Neuronal stem cell (in vitro differentiated cells): ENCODE measurements around the gene STARD9. TPM values are rescaled to one million over a fixed set of nuclear protein-coding genes. Genes with fewer than 3 reads are reported as not detected.

Source experiments
- DNase-seq: peaks from one replicate; pipeline ENCODE4 v3.0.0-alpha.2; 2013; ENCODE audit warnings: low spot score
- H2AFZ ChIP-seq: one replicate; pipeline ENCODE4 v1.6.1; 2013; ENCODE audit warnings: mild to moderate bottlenecking, low read length, inconsistent platforms
- H2AK5ac ChIP-seq: 2 replicates; pipeline ENCODE4 v1.6.1; 2013; ENCODE audit warnings: low read depth, mild to moderate bottlenecking, inconsistent platforms, low read length, moderate library complexity, mixed read lengths
- H2BK120ac ChIP-seq: 2 replicates; pipeline ENCODE4 v1.6.1; 2013; ENCODE audit warnings: low read depth, mild to moderate bottlenecking, inconsistent platforms, low read length, moderate library complexity, mixed read lengths
- H2BK12ac ChIP-seq: one replicate; pipeline ENCODE4 v1.6.1; 2013; ENCODE audit warnings: low read length, inconsistent platforms
- H2BK15ac ChIP-seq: 2 replicates; pipeline ENCODE4 v1.6.1; 2013; ENCODE audit warnings: mild to moderate bottlenecking, low read length, inconsistent platforms, mixed read lengths
- H2BK5ac ChIP-seq: one replicate; pipeline ENCODE4 v1.6.1; 2013; ENCODE audit warnings: inconsistent platforms, mild to moderate bottlenecking, low read length, moderate library complexity
- H3K14ac ChIP-seq: one replicate; pipeline ENCODE4 v1.6.1; 2013; ENCODE audit warnings: low read length, inconsistent platforms
- H3K18ac ChIP-seq: 2 replicates; pipeline ENCODE4 v1.6.1; 2013; ENCODE audit warnings: low read length, inconsistent platforms
- H3K23ac ChIP-seq: 2 replicates; pipeline ENCODE4 v1.6.1; 2013; ENCODE audit warnings: low read depth, mild to moderate bottlenecking, mixed read lengths, low read length, inconsistent platforms; ENCODE audit not compliant: poor library complexity
- H3K27ac ChIP-seq: replicated peaks from 3 replicates; pipeline ENCODE4 v1.5.1; 2013; ENCODE audit warnings: low read length, inconsistent platforms
- H3K27me3 ChIP-seq, 3 experiments: 2 replicates each; pipeline ENCODE4 v1.6.1; 2013; ENCODE audit warnings: low read length in 3 of 3, mild to moderate bottlenecking in 2 of 3, inconsistent platforms in 1 of 3, low read depth in 1 of 3, mixed read lengths in 1 of 3, moderate library complexity in 1 of 3; ENCODE audit not compliant: control insufficient read depth in 3 of 3, insufficient read depth in 3 of 3
- H3K36me3 ChIP-seq, 2 donors: replicated peaks in 1 of 2; 2 replicates each; pipeline ENCODE4 v1.6.1; 2013; ENCODE audit warnings: low read length in 2 of 2; ENCODE audit not compliant: control insufficient read depth in 2 of 2, insufficient read depth in 2 of 2
- H3K4ac ChIP-seq: 2 replicates; pipeline ENCODE4 v1.6.1; 2013; ENCODE audit warnings: inconsistent platforms, mild to moderate bottlenecking, low read length, moderate library complexity
- H3K4me1 ChIP-seq, 2 donors: 1 replicate in 1 of 2; 2 replicates in 1 of 2; pipeline ENCODE4 v1.6.1; 2013; ENCODE audit warnings: low read length in 2 of 2, low read depth in 1 of 2; ENCODE audit not compliant: control insufficient read depth in 2 of 2, insufficient read depth in 1 of 2
- H3K4me2 ChIP-seq: one replicate; pipeline ENCODE4 v1.6.1; 2013; ENCODE audit warnings: mild to moderate bottlenecking, low read length, inconsistent platforms; ENCODE audit not compliant: insufficient read depth, poor library complexity, severe bottlenecking
- H3K4me3 ChIP-seq, 2 donors: 2 replicates each; pipeline ENCODE4 v1.5.1; 2013; ENCODE audit warnings: low read length in 2 of 2, mild to moderate bottlenecking in 2 of 2, inconsistent platforms in 1 of 2, moderate library complexity in 1 of 2
- H3K79me1 ChIP-seq: one replicate; pipeline ENCODE4 v1.6.1; 2013; ENCODE audit warnings: low read depth, mild to moderate bottlenecking, inconsistent platforms, low read length, moderate library complexity
- H3K9ac ChIP-seq: one replicate; pipeline ENCODE4 v1.6.1; 2013; ENCODE audit warnings: mild to moderate bottlenecking, low read depth, low read length, inconsistent platforms; ENCODE audit not compliant: poor library complexity
- H3K9me3 ChIP-seq, 2 donors: replicated peaks in 1 of 2; 2 replicates each; pipeline versions ENCODE3 to v1.6.1; 2013; ENCODE audit warnings: low read length in 2 of 2, mild to moderate bottlenecking in 2 of 2, inconsistent platforms in 1 of 2, low read depth in 1 of 2, mixed read lengths in 1 of 2, moderate library complexity in 1 of 2; ENCODE audit not compliant: control insufficient read depth in 2 of 2, insufficient read depth in 1 of 2
- H4K8ac ChIP-seq: one replicate; pipeline ENCODE4 v1.6.1; 2013; ENCODE audit warnings: low read depth, mild to moderate bottlenecking, inconsistent platforms, low read length, moderate library complexity
- H4K91ac ChIP-seq: one replicate; pipeline ENCODE4 v1.6.1; 2013; ENCODE audit warnings: low read length, low read depth, mild to moderate bottlenecking, inconsistent platforms; ENCODE audit not compliant: poor library complexity
- WGBS, 2 donors: extraction: QIAGEN DNeasy Blood & Tissue Kit; methylation state at CpG; one replicate each; pipeline ENCODE4 v1.1.7; 2013; ENCODE audit warnings: missing lambda C conversion rate in 2 of 2, mixed read lengths in 1 of 2; ENCODE audit not compliant: insufficient read length in 2 of 2, insufficient replicate concordance in 1 of 2; ENCODE audit errors: extremely low coverage in 2 of 2; 5-methylcytosine and 5-hydroxymethylcytosine counted together
- polyA plus RNA-seq, 2 experiments: library from polyadenylated mRNA; stranded (reverse); fragments of 200-250 nt; gene quantifications; one replicate each; pipeline ENCODE4 v1.2.3, GENCODE V29; 2013

Gene STARD9
- 3.1 TPM for polyA plus RNA-seq (2013, experiment 1 of 2)
- 3.0 TPM for polyA plus RNA-seq (2013, experiment 2 of 2)

DNA sequence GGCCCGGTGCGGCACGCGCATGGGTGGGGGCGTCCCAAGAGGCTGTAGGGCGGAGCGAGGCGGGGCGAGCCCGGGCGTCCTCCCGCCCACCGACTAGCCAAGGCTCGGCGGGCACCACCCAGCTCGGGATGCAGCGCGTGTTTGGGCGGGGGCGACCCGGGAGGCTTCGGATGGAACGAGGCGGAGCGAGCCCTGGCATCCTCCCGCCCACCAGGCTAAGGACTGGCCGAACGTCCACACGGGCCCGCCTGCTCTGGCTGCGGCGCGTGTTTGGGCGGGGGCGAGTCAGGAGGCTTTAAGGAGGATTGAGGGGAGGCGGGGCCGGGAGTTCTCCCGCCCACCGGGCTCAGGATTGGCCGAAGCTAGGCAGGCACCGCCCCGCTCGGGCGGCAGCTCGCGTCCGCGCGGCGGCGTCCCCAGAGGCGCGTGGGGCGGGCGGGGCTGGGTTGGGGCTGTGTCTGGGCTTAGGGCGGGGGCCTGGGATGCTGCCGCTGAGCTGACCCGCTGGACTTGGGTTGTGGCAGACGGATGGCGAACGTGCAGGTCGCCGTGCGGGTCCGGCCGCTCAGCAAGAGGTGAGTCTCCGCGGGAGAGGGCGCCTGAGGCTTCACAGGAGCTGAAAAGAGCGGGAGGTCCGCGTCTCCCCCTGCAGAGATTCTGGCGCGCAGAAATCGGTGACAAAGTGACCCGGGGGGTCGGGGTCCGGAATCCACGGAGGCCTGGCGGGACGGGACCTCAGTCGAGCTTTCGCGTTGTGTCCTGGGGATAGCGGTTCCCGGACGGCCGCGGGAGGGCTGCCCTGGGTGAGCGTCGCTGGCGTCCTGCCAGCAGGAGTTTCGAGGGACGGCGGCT lies at the start of gene STARD9:
Gene STARD9, plus strand, starts transcription at position 419 of the 852 bp plus-strand sequence. Its CDS starts 110 bp downstream, at position 529.
- H3K23ac ChIP-seq = peak within 1 kb of the TSS; percentile 96
- H2BK15ac ChIP-seq = peak within 1 kb of the TSS; percentile 75
- H3K4me2 ChIP-seq = peak within 1 kb of the TSS; percentile 89
- peak within 1 kb of the TSS; percentile 95 for H2BK5ac ChIP-seq
- H4K91ac ChIP-seq = peak within 1 kb of the TSS; percentile 9
- peak within 1 kb of the TSS; percentile 75 for H2BK12ac ChIP-seq
- peak within 1 kb of the TSS; percentile 28 for H2AK5ac ChIP-seq
- peak within 1 kb of the TSS; percentile 84 to 94 for H3K4me3 ChIP-seq
- peak within 1 kb of the TSS; percentile 89 for H3K9ac ChIP-seq
- H3K9me3 ChIP-seq = peaks cover 0 to 5% of the 10 kb centered on the region in 2 donors
- H3K14ac ChIP-seq = no peak within 1 kb of the TSS
- H3K4ac ChIP-seq = no peak within 1 kb of the TSS
- no peaks in the 10 kb centered on the region for H3K27me3 ChIP-seq
- H2BK120ac ChIP-seq = no peak within 1 kb of the TSS
- H4K8ac ChIP-seq = no peak within 1 kb of the TSS
- no peak within 1 kb of the TSS for H3K27ac ChIP-seq
- WGBS, 2 donors = no CpG with 5 or more reads among the region's 95 CpGs
- H3K18ac ChIP-seq = peak within 1 kb of the TSS; percentile 98
- H2AFZ ChIP-seq = peak within 1 kb of the TSS; percentile 98
- H3K4me1 ChIP-seq = peaks cover 4 to 9% of the 10 kb centered on the region in 2 donors
- no peaks in the 10 kb centered on the region for H3K79me1 ChIP-seq
- peaks cover 0 to under 1% of the 10 kb centered on the region in 2 donors for H3K36me3 ChIP-seq
- peak; percentile 98 for DNase-seq

DNA sequence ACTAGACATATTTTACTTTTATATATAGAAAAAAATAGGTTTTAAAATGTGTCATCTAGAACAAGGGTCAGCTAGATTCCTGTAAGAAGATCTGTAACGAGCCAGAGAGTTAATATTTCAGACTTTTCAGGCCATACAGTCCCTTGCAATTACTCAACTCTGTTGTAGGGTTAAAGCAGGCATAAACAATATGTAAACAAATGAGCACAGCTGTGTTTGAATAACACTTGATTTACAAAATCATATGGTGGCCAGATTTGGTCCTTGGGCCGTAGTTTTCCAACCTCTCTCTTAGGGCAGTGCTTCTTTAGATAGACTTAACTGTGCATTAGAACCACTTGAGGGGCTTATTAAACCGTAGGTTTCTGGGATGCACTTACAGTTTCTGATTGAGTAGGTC lies 46.4 kb upstream of the STARD9 start:
- Histone ChIP-seq H3K9ac (no peak overlapping the region), H2AFZ (no peak overlapping the region), H4K91ac (no peak overlapping the region), H3K27me3 (no peaks in the 10 kb centered on the region), H3K27ac (no peak overlapping the region), H3K23ac (no peak overlapping the region), H2BK12ac (no peak overlapping the region), H2BK120ac (no peak overlapping the region), H2AK5ac (no peak overlapping the region), H3K18ac (no peak overlapping the region), H2BK5ac (no peak overlapping the region), H3K14ac (no peak overlapping the region), H3K9me3 (no peaks in the 10 kb centered on the region), H3K4me2 (no peak overlapping the region), H3K36me3 (peaks cover 0 to 76% of the 10 kb centered on the region in 2 donors), H4K8ac (no peak overlapping the region), H3K4me3 (no peak overlapping the region), H3K4ac (no peak overlapping the region), H3K79me1 (no peaks in the 10 kb centered on the region), H2BK15ac (no peak overlapping the region), H3K4me1 (no peaks in the 10 kb centered on the region)
- no CpG with 5 or more reads among the region's 3 CpGs for WGBS, 2 donors
- no peak for DNase-seq

DNA sequence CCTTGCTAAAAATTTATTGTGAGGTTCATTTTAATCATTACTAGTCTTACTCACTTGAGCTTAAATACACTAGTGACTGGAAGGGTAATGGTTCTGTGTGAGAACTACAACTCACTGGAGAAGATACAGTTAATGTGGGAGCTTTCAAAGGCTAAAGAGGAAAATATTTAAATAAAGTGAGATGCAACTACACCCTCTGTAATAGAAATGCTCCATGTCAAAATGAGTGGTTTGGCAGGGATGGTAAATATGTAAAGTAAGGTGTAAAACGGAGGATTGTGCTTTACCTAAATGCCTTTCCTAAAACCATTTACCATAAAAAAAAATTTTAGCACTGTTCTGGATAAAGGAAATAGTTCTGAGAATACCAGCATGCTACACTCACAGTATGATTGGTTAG lies 42.2 kb upstream of the STARD9 start:
- H2BK120ac ChIP-seq = no peak overlapping the region
- no peak for DNase-seq
- H2BK15ac ChIP-seq = no peak overlapping the region
- no CpG with 5 or more reads among the region's 1 CpG for WGBS, 2 donors
- H3K23ac ChIP-seq = no peak overlapping the region
- no peak overlapping the region for H2BK12ac ChIP-seq
- no peak overlapping the region for H2AK5ac ChIP-seq
- no peak overlapping the region for H3K14ac ChIP-seq
- H3K4me2 ChIP-seq = no peak overlapping the region
- H3K4ac ChIP-seq = no peak overlapping the region
- no peak overlapping the region for H2AFZ ChIP-seq
- H3K79me1 ChIP-seq = no peaks in the 10 kb centered on the region
- no peaks in the 10 kb centered on the region for H3K9me3 ChIP-seq
- no peak overlapping the region for H3K18ac ChIP-seq
- H3K4me3 ChIP-seq = no peak overlapping the region
- H3K4me1 ChIP-seq = no peaks in the 10 kb centered on the region
- H3K27ac ChIP-seq = no peak overlapping the region
- peaks cover 0 to 91% of the 10 kb centered on the region in 2 donors for H3K36me3 ChIP-seq
- no peaks in the 10 kb centered on the region for H3K27me3 ChIP-seq
- no peak overlapping the region for H2BK5ac ChIP-seq
- no peak overlapping the region for H4K8ac ChIP-seq
- H4K91ac ChIP-seq = no peak overlapping the region
- H3K9ac ChIP-seq = no peak overlapping the region

DNA sequence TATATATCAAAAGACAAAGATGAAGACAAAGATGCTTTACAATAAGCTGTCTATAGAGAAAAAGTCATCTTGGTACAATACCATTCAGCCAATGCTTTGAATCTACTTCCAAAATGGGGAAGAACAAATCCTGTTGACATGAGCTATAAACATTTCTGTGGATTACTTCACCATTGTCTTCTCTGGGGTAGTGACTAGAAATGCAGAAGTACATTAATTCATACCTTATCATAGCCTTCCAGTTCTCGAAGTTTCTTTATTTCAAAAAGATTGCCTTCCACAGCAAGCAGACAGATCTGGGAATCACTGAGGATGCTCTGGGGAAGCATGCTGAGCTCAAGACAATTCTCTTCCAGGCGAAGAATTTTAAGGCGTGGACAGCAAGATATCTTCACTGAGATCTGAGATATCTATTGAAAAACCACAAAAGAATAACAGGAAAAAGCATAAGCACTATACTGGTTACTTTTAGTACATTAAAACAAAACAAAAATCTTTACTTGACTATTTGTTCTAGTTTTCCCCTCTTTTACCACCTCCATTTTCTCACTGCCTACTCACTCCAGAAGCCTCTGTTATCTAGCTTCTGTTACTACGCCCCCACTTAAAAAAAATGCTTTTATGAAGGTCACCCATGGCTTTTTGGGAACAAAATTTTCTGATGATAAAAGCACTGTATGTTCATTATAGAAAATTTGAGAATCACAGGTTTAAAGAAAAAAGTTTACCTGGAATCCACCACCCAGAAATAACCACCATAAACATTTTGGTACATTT lies 30.4 kb upstream of the STARD9 start:
- no peak overlapping the region for H3K9ac ChIP-seq
- peaks cover 2 to 9% of the 10 kb centered on the region in 2 donors for H3K4me1 ChIP-seq
- H3K14ac ChIP-seq = no peak overlapping the region
- H4K91ac ChIP-seq = no peak overlapping the region
- H2BK12ac ChIP-seq = no peak overlapping the region
- no peak overlapping the region for H4K8ac ChIP-seq
- H3K79me1 ChIP-seq = peaks cover 3% of the 10 kb centered on the region
- no peak overlapping the region for H3K4ac ChIP-seq
- peaks cover 2 to 58% of the 10 kb centered on the region in 2 donors for H3K36me3 ChIP-seq
- no peaks in the 10 kb centered on the region for H3K9me3 ChIP-seq
- no peak overlapping the region for H2BK120ac ChIP-seq
- no peak overlapping the region for H3K23ac ChIP-seq
- H3K4me3 ChIP-seq = no peak overlapping the region
- H2AFZ ChIP-seq = no peak overlapping the region
- no peak overlapping the region for H2BK5ac ChIP-seq
- no peak overlapping the region for H3K4me2 ChIP-seq
- no peak for DNase-seq
- H3K27me3 ChIP-seq = no peaks in the 10 kb centered on the region
- WGBS, 2 donors = no CpG with 5 or more reads among the region's 4 CpGs
- H3K18ac ChIP-seq = no peak overlapping the region
- H3K27ac ChIP-seq = no peak overlapping the region
- no peak overlapping the region for H2BK15ac ChIP-seq
- no peak overlapping the region for H2AK5ac ChIP-seq
